Liver (tissue), 9 donors: Measurements from ENCODE around the gene ZNF22. TPM values are rescaled to one million over a fixed set of nuclear protein-coding genes. Genes with fewer than 3 reads are reported as not detected.

Source experiments
- DNase-seq: peaks from one replicate; pipeline ENCODE4 v3.0.0-alpha.2; 2017; ENCODE audit warnings: low spot score
- H3K27ac ChIP-seq, 2 donors: one replicate each; pipeline ENCODE4 v1.7.0; 2013; ENCODE audit warnings: inconsistent platforms in 2 of 2, low read length in 2 of 2, control low read depth in 1 of 2, low read depth in 1 of 2, mild to moderate bottlenecking in 1 of 2
- H3K27me3 ChIP-seq, 4 donors: one replicate each; pipeline versions ENCODE4 v1.6.1 to v1.7.0; 2013; ENCODE audit warnings: low read length in 3 of 4, inconsistent platforms in 1 of 4, mild to moderate bottlenecking in 1 of 4, moderate library complexity in 1 of 4; ENCODE audit not compliant: control insufficient read depth in 4 of 4, insufficient read depth in 4 of 4
- H3K36me3 ChIP-seq, 4 donors: one replicate each; pipeline versions ENCODE4 v1.6.1 to v1.7.0; 2013; ENCODE audit warnings: low read length in 3 of 4, mild to moderate bottlenecking in 3 of 4, low read depth in 1 of 4, moderate library complexity in 1 of 4; ENCODE audit not compliant: control insufficient read depth in 4 of 4, insufficient read depth in 3 of 4
- H3K4me1 ChIP-seq, 4 donors: one replicate each; pipeline versions ENCODE4 v1.6.1 to v1.7.0; 2013; ENCODE audit warnings: low read length in 3 of 4, mild to moderate bottlenecking in 3 of 4, moderate library complexity in 1 of 4; ENCODE audit not compliant: control insufficient read depth in 4 of 4, insufficient read depth in 4 of 4
- H3K4me3 ChIP-seq, 3 donors: one replicate each; pipeline versions ENCODE4 v1.6.1 to v1.7.0; 2013; ENCODE audit warnings: low read length in 3 of 3, control low read depth in 1 of 3, low read depth in 1 of 3, mild to moderate bottlenecking in 1 of 3
- H3K9ac ChIP-seq, 2 donors: one replicate each; pipeline ENCODE4 v1.7.0; 2013; ENCODE audit warnings: low read length in 2 of 2, mild to moderate bottlenecking in 2 of 2, moderate library complexity in 2 of 2, control low read depth in 1 of 2, low read depth in 1 of 2
- H3K9me3 ChIP-seq, 4 donors: one replicate each; pipeline versions ENCODE4 v1.6.1 to v1.7.0; 2013; ENCODE audit warnings: low read length in 3 of 4; ENCODE audit not compliant: control insufficient read depth in 4 of 4
- ATF3 ChIP-seq: IDR thresholded peaks from 2 replicates; pipeline ENCODE4 v1.6.1; 2016; ENCODE audit warnings: antibody characterized with exemption
- CTCF ChIP-seq: fragments of 150-350 bp; IDR thresholded peaks from 2 replicates; pipeline ENCODE4 v1.5.1; 2017; ENCODE audit warnings: improper control_type of control experiment, low read depth, low read length; ENCODE audit not compliant: missing input control
- EGR1 ChIP-seq, 2 donors: IDR thresholded peaks; 2 replicates each; pipeline ENCODE4 v1.6.1; 2016 to 2018; ENCODE audit warnings: antibody characterized with exemption in 2 of 2, low read depth in 2 of 2
- FOXA1 ChIP-seq: IDR thresholded peaks from 2 replicates; pipeline ENCODE4 v1.6.1; 2016; ENCODE audit warnings: antibody characterized with exemption
- FOXA2 ChIP-seq: IDR thresholded peaks from 2 replicates; pipeline ENCODE4 v1.6.1; 2016; ENCODE audit warnings: antibody characterized with exemption
- GABPA ChIP-seq, 2 donors: IDR thresholded peaks in 1 of 2; conservative IDR thresholded peaks in 1 of 2; 2 replicates each; pipeline ENCODE4 v1.6.1; 2016; ENCODE audit warnings: antibody characterized with exemption in 2 of 2, mild to moderate bottlenecking in 1 of 2, moderate library complexity in 1 of 2
- HNF4A ChIP-seq, 2 donors: conservative IDR thresholded peaks; 2 replicates each; pipeline ENCODE4 v1.6.1; 2016; ENCODE audit warnings: antibody characterized with exemption in 2 of 2, mild to moderate bottlenecking in 2 of 2
- HNF4G ChIP-seq: IDR thresholded peaks from 2 replicates; pipeline ENCODE4 v1.6.1; 2016; ENCODE audit warnings: antibody characterized with exemption
- JUND ChIP-seq, 2 donors: IDR thresholded peaks; 2 replicates each; pipeline ENCODE4 v1.6.1; 2016; ENCODE audit warnings: antibody characterized with exemption in 2 of 2
- MAX ChIP-seq: IDR thresholded peaks from 2 replicates; pipeline ENCODE4 v1.6.1; 2016; ENCODE audit warnings: antibody characterized with exemption
- NR2F2 ChIP-seq: IDR thresholded peaks from 2 replicates; pipeline ENCODE4 v1.6.1; 2016; ENCODE audit warnings: antibody characterized with exemption
- RAD21 ChIP-seq, 2 donors: IDR thresholded peaks; 2 replicates each; pipeline ENCODE4 v1.6.1; 2016; ENCODE audit warnings: antibody characterized with exemption in 2 of 2, mild to moderate bottlenecking in 2 of 2
- REST ChIP-seq: IDR thresholded peaks from 2 replicates; pipeline ENCODE4 v1.6.1; 2016; ENCODE audit warnings: antibody characterized with exemption, mild to moderate bottlenecking
- RXRA ChIP-seq, 2 donors: IDR thresholded peaks; 2 replicates each; pipeline ENCODE4 v1.6.1; 2017 to 2018; ENCODE audit warnings: antibody characterized with exemption in 2 of 2, mild to moderate bottlenecking in 1 of 2
- SP1 ChIP-seq: IDR thresholded peaks from 2 replicates; pipeline ENCODE4 v1.6.1; 2018; ENCODE audit warnings: antibody characterized with exemption, mild to moderate bottlenecking
- TAF1 ChIP-seq: conservative IDR thresholded peaks from 2 replicates; pipeline ENCODE4 v1.6.1; 2016; ENCODE audit warnings: antibody characterized with exemption, mild to moderate bottlenecking
- YY1 ChIP-seq: IDR thresholded peaks from 2 replicates; pipeline ENCODE4 v1.6.1; 2016; ENCODE audit warnings: antibody characterized with exemption, mild to moderate bottlenecking
- ZBTB33 ChIP-seq: IDR thresholded peaks from 2 replicates; pipeline ENCODE4 v1.6.1; 2016; ENCODE audit warnings: antibody characterized with exemption
- WGBS: extraction: QIAGEN DNeasy Blood & Tissue Kit; methylation state at CpG from one replicate; pipeline ENCODE4 v1.1.7; 2013; 5-methylcytosine and 5-hydroxymethylcytosine counted together
- polyA plus RNA-seq, 2 donors: library from polyadenylated mRNA; stranded (reverse) in 1 of 2; unstranded in 1 of 2; fragments of 200-250 nt in 1 of 2; fragments of >200 nt in 1 of 2; fragmentation: Nextera tagmentation in 1 of 2; extraction: Ambion mirVana in 1 of 2; gene quantifications; one replicate each; pipeline versions ENCODE4 v1.2.1 to v1.2.3, GENCODE V29; 2013 to 2015
- total RNA-seq, 2 donors: library from RNA; depleted of rRNA; stranded (reverse); fragments of >200 nt; gene quantifications; one replicate each; pipeline ENCODE4 v1.2.3, GENCODE V29; 2014
- donor health status: healthy.
- donor health status: healthy.
- donor health status: healthy.
- donor health status: healthy.
- donor health status: healthy.

The ZNF22 gene
- total and polyA plus RNA-seq, 4 donors = 10.3 to 22.6 (median 20.3) TPM

- Histone ChIP-seq H3K36me3 (peaks cover 0 to 8% (median 5%) of the 10 kb centered on the region in 4 donors), H3K27ac (peak overlapping the region; percentile 95 to 98), H3K4me1 (peaks cover 12 to 52% (median 35%) of the 10 kb centered on the region in 4 donors), H3K9ac (peak overlapping the region; percentile 61 to 92), H3K4me3 (peak overlapping the region; percentile 78 to 97 (median 79)), H3K9me3 (peaks cover 0 to 5% (median 1%) of the 10 kb centered on the region in 4 donors), H3K27me3 (no peaks in the 10 kb centered on the region)
- TF ChIP-seq MAX (peak; percentile 74), YY1 (peak; percentile 59), CTCF (peak; percentile 4), REST (no peak), RAD21 (IDR thresholded peaks at IDR 0.05) (peak in 1 of 2 donors; percentile 44), ATF3 (peak; percentile 82), JUND (IDR thresholded peaks at IDR 0.05) (peak in 1 of 2 donors; percentile 30), EGR1 (IDR thresholded peaks at IDR 0.05; ENCODE audit: low read depth in 2 of 2) (peak in 1 of 2 donors; percentile 19), GABPA (IDR thresholded peaks at IDR 0.05 in 1 of 2, conservative IDR thresholded peaks at IDR 0.05 in 1 of 2) (peak in 1 of 2 donors; percentile 16), FOXA1 (no peak), ZBTB33 (no peak), NR2F2 (peak; percentile 12), SP1 (peak; percentile 66), HNF4G (no peak), TAF1 (peak; percentile 84), RXRA (IDR thresholded peaks at IDR 0.05) (peak; percentile 35 to 62), FOXA2 (no peak), HNF4A (conservative IDR thresholded peaks at IDR 0.05) (peak; percentile 44 to 49)
- peak; percentile 56 for DNase-seq
- 4% methylated on average over 13 of the region's 13 CpGs for WGBS
These were observed 842 bp downstream of the ZNF22 start for GRCh38 chr10:45001381-45002148.
